KMS-11 (cell line): ENCODE results near the gene ITGB7.

Source experiments
- H2AFZ ChIP-seq: fragments of 200-600 bp; sonication (generic); 2 replicates; pipeline ENCODE4 v1.6.1; 2016; ENCODE audit warnings: antibody characterized with exemption, mixed run types, low read depth
- H3K27ac ChIP-seq: fragments of 200-600 bp; sonication (generic); 2 replicates; pipeline ENCODE4 v1.6.1; 2016; ENCODE audit warnings: mild to moderate bottlenecking, mixed run types
- H3K27me3 ChIP-seq: fragments of 200-600 bp; sonication (generic); 2 replicates; pipeline ENCODE4 v1.6.1; 2017; ENCODE audit warnings: mild to moderate bottlenecking, low read depth, mixed run types, moderate library complexity; ENCODE audit not compliant: insufficient read depth
- H3K36me3 ChIP-seq: fragments of 200-600 bp; sonication (generic); 2 replicates; pipeline ENCODE4 v1.6.1; 2017; ENCODE audit warnings: mild to moderate bottlenecking, mixed run types; ENCODE audit not compliant: insufficient read depth
- H3K4me1 ChIP-seq: fragments of 200-600 bp; sonication (generic); 2 replicates; pipeline ENCODE4 v1.6.1; 2016; ENCODE audit warnings: mild to moderate bottlenecking, low read depth, mixed run types; ENCODE audit not compliant: poor library complexity, severe bottlenecking
- H3K4me2 ChIP-seq: fragments of 200-600 bp; sonication (generic); 2 replicates; pipeline ENCODE4 v1.7.0; 2016; ENCODE audit warnings: mild to moderate bottlenecking, mixed run types
- H3K4me3 ChIP-seq: fragments of 200-600 bp; sonication (generic); IDR thresholded peaks from 2 replicates; pipeline ENCODE4 v1.6.1; 2017; ENCODE audit warnings: low read depth, low read length, mixed read lengths; ENCODE audit not compliant: insufficient read depth
- H3K79me2 ChIP-seq: fragments of 200-600 bp; sonication (generic); 2 replicates; pipeline ENCODE4 v1.6.1; 2016; ENCODE audit warnings: low read depth, mixed run types; ENCODE audit not compliant: insufficient read depth
- H3K9ac ChIP-seq: fragments of 200-600 bp; sonication (generic); 2 replicates; pipeline ENCODE4 v1.6.1; 2016; ENCODE audit warnings: mild to moderate bottlenecking, mixed run types
- H4K20me1 ChIP-seq: fragments of 200-600 bp; sonication (generic); 2 replicates; pipeline ENCODE4 v1.6.1; 2016; ENCODE audit warnings: mild to moderate bottlenecking, mixed run types; ENCODE audit not compliant: insufficient read depth
- TF ChIP-seq, protein P1 (sequence below): fragments of 200-600 bp; sonication (generic); conservative IDR thresholded peaks from 2 replicates; pipeline ENCODE4 v1.6.1; 2017; ENCODE audit warnings: low read depth, mild to moderate bottlenecking, antibody characterized with exemption, low read length, moderate library complexity, mixed read lengths

Gene ITGB7

DNA sequence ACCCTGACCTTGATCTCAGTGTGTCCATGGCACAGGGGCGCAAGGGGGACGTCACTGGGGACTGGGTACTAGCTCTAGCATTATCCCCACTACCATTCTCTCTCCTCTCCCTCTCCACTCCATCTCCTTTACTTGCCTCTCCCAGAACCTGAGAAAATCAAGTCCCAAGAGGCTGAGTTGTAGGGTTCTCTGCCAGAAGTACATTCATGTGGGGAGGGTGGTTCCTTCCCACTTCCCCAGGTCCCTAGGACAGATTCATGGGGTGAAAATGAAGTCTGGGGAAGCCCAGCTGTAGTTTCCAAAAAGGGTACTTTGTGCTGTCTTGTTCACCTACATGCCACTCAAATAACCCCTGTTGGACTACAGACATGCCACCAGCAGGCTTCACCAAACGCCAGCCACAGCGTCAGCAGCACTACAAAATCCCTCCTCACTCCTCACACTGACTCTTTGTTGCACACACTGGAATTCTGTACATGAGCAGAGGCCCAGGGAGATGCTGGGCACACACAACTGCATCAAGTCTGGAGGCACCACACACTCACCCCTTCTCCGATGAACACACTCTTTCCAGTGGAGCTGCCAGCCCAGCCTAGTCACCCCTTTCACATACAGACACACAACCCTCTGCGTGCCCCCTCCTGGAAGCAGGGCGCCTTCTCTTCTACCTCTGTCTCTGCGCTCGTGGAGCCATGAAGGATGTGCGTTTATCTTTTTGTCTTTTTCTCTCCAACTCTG lies 18.0 kb upstream of the ITGB7 start:
- H3K27me3 ChIP-seq = no peaks in the 10 kb centered on the region
- peaks cover 36% of the 10 kb centered on the region for H3K4me1 ChIP-seq
- no peak overlapping the region for H3K27ac ChIP-seq

GRCh38 chr12:53224061-53224896 lies 17.2 kb upstream of the ITGB7 start:
- no peaks in the 10 kb centered on the region for H3K27me3 ChIP-seq
- H3K27ac ChIP-seq = no peak overlapping the region
- H2AFZ ChIP-seq = no peak overlapping the region
- H3K79me2 ChIP-seq = peaks cover 6% of the 10 kb centered on the region; the same call in 1 of the 2 replicates
- H4K20me1 ChIP-seq = no peaks in the 10 kb centered on the region
- TF ChIP-seq, protein P1, sequence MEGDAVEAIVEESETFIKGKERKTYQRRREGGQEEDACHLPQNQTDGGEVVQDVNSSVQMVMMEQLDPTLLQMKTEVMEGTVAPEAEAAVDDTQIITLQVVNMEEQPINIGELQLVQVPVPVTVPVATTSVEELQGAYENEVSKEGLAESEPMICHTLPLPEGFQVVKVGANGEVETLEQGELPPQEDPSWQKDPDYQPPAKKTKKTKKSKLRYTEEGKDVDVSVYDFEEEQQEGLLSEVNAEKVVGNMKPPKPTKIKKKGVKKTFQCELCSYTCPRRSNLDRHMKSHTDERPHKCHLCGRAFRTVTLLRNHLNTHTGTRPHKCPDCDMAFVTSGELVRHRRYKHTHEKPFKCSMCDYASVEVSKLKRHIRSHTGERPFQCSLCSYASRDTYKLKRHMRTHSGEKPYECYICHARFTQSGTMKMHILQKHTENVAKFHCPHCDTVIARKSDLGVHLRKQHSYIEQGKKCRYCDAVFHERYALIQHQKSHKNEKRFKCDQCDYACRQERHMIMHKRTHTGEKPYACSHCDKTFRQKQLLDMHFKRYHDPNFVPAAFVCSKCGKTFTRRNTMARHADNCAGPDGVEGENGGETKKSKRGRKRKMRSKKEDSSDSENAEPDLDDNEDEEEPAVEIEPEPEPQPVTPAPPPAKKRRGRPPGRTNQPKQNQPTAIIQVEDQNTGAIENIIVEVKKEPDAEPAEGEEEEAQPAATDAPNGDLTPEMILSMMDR = no peak
- H3K4me3 ChIP-seq = no peak overlapping the region
- no peak overlapping the region for H3K9ac ChIP-seq
- H3K4me2 ChIP-seq = no peak overlapping the region; the same call in 1 of the 2 replicates
- peaks cover 42% of the 10 kb centered on the region for H3K4me1 ChIP-seq
- no peaks in the 10 kb centered on the region for H3K36me3 ChIP-seq

More for the DNA sequence above, 18.0 kb upstream of the ITGB7 start:
- Histone ChIP-seq H3K36me3 (no peaks in the 10 kb centered on the region), H3K79me2 (no peaks in the 10 kb centered on the region), H3K4me2 (no peak overlapping the region), H3K9ac (no peak overlapping the region), H2AFZ (no peak overlapping the region), H4K20me1 (no peaks in the 10 kb centered on the region), H3K4me3 (no peak overlapping the region)
- TF ChIP-seq, protein P1 = no peak

DNA sequence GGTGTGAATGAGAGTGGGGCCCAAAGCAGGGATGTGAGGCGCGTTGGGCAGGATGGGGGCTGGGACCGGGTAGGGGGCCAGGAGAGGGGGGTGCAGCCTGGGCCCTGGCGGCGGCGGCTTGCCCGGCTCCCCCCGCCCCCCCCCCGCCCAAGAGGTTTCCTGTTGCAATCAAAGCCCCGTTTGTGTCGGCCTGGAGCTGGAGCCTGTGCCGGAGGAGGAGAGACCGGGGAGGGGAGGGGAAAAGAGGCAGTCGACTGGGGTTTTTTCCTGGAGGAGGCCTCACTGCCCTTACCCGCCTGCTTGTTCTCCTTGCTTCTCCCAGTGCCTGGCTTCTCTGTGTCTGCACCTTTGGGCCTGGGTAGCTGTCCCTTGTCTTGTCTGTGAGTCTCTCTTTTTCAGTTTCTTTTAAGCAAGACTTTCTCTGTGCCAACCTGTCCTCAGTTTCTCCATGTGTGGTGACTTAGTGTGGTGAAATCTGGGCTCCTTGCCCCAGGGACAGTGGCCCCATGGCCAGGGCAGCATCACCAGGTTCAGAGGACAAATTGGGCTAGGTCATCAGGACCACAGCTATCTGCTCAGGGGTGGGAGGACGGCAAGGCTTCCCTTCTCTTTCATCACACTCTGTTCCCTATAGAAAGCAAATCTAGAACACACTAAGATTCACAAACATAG lies 16.5 kb upstream of the ITGB7 start:
- Histone ChIP-seq H4K20me1 (no peaks in the 10 kb centered on the region), H3K36me3 (no peaks in the 10 kb centered on the region), H3K27ac (no peak overlapping the region), H3K79me2 (peaks cover 12% of the 10 kb centered on the region; the same call in 1 of the 2 replicates), H3K4me3 (no peak overlapping the region), H2AFZ (no peak overlapping the region), H3K27me3 (no peaks in the 10 kb centered on the region), H3K4me1 (peaks cover 46% of the 10 kb centered on the region), H3K9ac (no peak overlapping the region), H3K4me2 (peak overlapping the region; percentile 100; the same call in 1 of the 2 replicates)
- TF ChIP-seq, protein P1 = no peak

DNA sequence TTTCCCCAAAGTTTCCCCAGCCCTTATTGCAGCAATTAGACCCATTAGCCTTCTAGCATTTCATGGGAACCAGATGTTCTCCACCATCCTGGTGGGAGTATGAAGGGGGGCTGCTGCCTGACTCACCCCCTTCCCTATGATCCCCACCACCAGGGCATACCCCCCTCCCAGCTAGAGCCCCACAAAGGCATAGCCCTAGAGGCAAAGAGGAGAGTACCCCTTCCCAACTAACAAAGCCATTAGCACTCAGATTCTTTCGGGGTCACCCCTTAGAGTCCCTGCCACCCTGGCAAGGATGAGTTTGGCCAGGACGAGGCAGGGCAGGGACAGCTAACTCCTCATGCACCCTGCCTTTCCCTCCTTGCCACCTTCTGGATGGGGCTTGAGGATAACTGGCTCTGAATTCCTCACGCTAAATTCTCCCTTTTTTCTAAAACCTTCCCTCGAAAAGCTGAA lies 15.8 kb upstream of the ITGB7 start:
- Histone ChIP-seq H3K9ac (no peak overlapping the region; the same call in 1 of the 2 replicates), H2AFZ (no peak overlapping the region), H4K20me1 (no peaks in the 10 kb centered on the region), H3K4me3 (no peak overlapping the region), H3K4me1 (peaks cover 51% of the 10 kb centered on the region), H3K4me2 (peak overlapping the region; percentile 100), H3K79me2 (peaks cover 18% of the 10 kb centered on the region; the same call in 1 of the 2 replicates), H3K27me3 (no peaks in the 10 kb centered on the region), H3K27ac (no peak overlapping the region; the same call in 1 of the 2 replicates), H3K36me3 (no peaks in the 10 kb centered on the region)
- TF ChIP-seq, protein P1 = no peak
